Stimulated activated CD8-positive, alpha-beta memory T cell treated with anti-CD3 and anti-CD28 coated beads, Interleukin-7, amount 100 ng/mL, for 1 hour (primary cell): ENCODE data around the gene CNTN4.
"Not testable (repeated sequence)": the region's sequence is repeated elsewhere in the genome, so short reads cannot be mapped to it uniquely, and the experiment has no call there.

Experiments used
- DNase-seq, 2 donors: peaks; one replicate each; pipeline ENCODE4 v3.0.0-alpha.2; 2020; ENCODE audit warnings: low read depth in 2 of 2

CNTN4 gene

GRCh38 chr3:2908693-2909351 is 810.2 kb downstream of the CNTN4 start:
- DNase-seq, result no peak

DNA sequence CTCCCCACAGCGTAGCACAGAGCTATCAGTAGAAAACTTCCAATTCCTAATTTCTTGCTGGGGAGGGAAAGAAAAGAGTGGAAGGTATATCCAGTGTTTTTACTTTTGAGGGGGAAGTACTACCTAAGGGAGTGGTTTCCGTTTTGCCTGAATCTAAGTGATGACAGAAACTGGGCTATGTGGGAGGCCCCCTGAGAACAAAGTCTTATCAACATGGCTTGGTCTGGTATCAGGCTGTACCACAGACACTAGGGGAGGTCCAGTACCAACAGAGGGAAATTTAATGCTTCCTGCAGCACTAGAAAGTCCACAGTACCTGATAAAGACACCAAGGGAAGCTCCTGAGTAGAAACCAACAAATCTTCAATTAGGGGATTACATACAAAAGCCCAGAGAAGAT is 812.3 kb downstream of the CNTN4 start:
- no peak for DNase-seq

DNA sequence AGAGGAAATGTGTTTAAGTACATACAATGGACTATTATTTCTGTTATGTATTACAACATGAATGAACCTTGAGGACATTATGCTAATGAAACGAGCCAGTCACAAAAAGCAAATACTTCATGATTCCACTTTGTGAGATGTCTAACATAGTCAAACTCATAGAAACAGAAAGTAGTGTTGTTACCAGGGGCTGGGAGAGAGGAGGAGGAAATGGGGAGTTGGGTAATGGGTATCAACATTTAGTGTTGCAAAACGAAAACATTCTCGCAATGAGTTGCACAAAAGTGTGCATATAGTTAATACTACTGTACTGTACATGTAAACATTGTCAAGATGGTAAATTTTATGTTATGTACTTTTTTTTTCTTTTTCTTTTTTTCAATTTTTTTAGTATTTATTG is 817.2 kb downstream of the CNTN4 start:
- no peak for DNase-seq

DNA sequence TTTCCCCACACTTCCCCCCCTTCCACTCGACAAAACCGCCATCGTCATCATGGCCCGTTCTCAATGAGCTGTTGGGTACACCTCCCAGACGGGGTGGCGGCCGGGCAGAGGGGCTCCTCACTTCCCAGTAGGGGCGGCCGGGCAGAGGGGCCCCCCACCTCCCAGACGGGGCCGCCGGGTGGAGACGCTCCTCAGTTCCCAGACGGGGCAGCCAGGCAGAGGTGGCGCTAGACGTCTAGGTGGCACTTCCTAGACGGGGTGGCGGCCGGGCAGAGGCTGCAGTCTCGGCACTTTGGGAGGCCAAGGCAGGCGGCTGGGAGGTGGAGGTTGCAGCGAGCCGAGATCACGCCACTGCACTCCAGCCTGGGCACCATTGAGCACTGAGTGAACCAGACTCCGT is 818.0 kb downstream of the CNTN4 start:
- not testable (repeated sequence) for DNase-seq

DNA sequence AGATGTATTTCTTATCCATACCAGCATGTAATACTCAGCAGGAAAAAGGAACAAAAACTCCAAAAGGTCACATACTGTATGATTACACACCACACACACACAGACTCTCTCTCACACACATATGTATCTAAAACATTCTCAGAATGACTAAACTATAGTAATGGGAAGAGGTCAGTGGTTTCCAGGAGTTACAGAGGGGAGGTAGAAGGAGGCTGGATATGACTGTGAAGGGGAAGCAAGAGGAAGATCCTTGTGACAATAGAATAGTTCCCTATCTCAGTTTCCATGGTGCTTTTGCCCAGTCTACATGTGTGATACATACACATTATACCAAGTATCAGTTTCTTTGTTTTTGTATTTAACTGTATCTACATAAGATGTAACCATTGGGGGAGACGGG is 821.4 kb downstream of the CNTN4 start:
- no peak for DNase-seq

DNA sequence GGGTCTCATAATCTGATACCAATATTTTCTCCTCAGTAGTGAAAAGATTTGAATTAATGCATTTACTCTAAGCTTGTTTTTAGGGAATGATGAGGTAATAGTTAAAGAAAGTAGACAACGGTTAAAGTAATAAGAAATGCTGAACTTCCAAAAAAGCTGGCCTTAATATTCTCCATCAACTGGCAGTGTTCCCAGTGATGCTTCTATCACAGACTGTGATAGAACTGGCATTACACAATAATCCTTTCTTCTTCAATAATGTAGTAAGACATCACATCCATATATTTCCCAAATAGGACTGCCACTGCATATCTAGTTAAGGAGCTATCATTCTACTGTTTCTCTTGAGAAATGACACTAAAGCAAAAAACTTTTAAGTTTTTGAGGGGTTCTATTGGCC is 822.8 kb downstream of the CNTN4 start:
- no peak for DNase-seq

DNA sequence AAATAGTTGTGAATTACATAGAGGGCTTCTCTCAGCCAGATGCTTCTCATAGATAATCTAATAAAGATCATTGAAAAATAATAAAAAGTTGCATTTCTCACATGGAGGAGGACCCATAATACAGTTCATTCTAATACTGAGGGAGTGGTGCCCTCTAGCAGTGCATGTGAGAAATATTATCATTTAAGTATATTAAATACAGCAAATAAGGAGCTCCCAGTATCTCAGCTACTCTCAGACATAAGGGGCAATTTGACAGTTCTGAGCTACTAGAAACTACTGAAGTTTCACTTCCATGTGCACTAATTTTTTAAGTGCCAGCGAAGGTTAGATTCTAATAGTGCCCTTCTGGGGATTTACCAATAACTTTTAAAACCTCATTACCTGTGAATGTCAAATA is 823.2 kb downstream of the CNTN4 start:
- no peak for DNase-seq

DNA sequence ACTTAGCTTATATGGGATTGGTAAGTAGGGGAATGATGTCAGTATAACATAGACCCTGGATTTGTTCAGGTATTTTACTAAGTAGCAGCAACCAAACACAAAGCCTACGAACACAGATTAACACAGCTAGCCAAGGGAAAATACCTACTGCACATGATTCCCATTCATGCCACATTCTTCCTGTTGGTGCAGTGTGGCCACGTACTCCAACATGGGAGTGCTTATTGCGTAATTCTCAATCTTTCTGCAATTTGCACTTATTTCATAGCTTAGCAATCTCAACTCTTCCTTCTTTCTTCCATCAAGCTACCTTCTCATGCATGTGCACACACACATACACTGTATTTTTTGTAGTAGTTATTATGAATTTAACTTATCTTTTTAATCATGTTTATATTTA is 824.7 kb downstream of the CNTN4 start:
- DNase-seq, result no peak

- DNase-seq, result no peak
Observed at GRCh38 chr3:2927259-2927658, 828.6 kb downstream of the CNTN4 start.

DNA sequence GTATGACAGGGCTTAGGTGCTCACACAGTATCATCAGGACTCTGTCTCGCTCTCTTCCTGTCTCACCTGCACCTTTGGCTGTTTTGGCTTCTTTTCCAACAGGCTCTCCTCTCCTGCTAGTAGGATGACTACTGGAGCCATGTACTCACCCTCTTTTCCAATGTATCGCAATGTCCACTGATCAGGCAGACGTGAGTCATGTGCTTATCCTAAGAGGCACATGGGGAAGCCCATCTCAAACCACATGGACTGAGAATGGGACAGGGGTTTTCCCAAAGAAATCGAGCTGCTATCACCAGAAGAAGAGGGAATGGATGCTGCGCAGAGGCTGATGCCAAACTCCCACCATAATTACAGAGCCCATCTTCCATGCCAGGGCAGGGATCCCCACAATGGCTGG is 830.9 kb downstream of the CNTN4 start:
- DNase-seq, result no peak

DNA sequence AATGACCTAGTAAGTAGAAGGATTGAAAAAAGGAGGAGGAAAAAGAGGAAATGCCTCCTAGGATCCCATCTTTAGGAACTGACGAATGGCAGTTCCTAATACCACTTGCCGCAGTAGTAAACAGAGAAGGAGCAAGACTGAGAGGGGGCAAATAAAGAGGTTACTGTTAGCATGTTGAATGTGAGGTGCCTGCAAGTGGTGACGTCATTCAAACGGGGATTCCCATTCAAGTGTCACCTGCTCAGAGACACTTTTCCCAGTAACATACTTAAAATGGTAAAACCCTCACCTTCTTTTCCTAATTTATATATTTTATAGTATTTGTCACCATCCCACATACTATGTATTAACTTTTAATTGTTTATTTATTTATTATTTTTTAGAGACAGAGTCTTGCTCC is 832.6 kb downstream of the CNTN4 start:
- DNase-seq, result no peak

GRCh38 chr3:2934541-2934940 is 835.9 kb downstream of the CNTN4 start:
- no peak for DNase-seq

- no peak for DNase-seq
Observed at GRCh38 chr3:2937055-2937454, 838.4 kb downstream of the CNTN4 start.

DNA sequence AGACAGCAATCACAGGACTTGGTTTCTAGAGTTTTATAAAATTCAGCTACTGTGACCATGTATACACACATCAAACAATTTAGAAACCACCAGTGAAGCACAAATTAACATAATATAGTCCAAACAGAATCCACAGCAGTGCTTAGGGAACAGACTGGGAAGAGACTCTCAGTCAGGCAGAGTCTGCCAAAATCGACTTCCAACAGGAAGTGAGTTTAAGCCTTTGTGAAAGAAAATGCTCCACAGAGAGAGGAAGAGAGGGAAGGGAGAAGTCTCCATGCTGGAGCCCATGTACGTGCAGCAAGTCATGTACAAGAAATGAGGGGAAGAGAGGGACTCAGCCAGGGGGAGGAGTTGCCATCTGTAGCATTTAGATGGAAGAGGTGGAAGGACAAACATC is 838.9 kb downstream of the CNTN4 start:
- no peak for DNase-seq

- no peak for DNase-seq
Observed at GRCh38 chr3:2938711-2939110, 840.0 kb downstream of the CNTN4 start.

DNA sequence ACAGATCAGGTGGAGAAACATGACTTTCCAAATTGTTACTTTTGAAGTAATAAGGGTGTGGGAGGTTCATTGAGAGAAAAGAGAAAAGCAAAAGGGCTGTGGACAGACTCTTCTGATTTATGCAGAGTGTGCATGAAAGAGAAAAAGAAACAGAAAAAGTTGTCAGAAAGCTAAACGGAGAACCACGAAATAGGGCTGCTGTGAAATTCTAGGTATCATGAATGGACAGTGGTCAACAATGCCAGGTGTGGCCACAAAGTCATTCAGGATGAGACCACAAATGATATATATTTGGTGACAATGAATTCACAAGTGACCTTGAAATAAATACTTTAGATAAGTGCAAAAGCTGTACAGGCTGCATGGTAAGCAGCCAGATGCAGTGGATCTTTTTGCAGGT is 841.4 kb downstream of the CNTN4 start:
- DNase-seq, result no peak

- no peak for DNase-seq
Observed at GRCh38 chr3:2944628-2945027, 846.0 kb downstream of the CNTN4 start.

- no peak for DNase-seq
Observed at GRCh38 chr3:2945121-2945520, 846.5 kb downstream of the CNTN4 start.

DNA sequence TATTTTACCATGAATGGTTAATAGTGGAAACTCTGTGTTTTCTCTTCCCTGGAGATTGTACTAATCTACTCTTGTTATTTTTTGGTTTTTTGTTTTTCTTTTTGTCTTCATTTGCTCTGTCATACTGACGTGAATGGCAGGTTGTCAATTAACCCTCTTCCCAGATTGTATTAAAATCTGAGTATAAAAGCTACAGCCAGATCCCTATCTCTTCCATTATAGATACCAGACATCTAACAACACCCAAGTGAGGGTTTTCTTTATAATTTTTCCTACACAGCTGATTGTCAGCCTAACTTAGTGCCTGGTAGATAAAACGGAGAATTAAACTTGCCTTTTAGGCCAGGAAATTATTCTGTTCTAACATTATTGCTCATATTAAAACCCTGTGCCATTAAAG is 848.9 kb downstream of the CNTN4 start:
- no peak for DNase-seq

GRCh38 chr3:2948882-2949281 is 850.2 kb downstream of the CNTN4 start:
- no peak for DNase-seq

GRCh38 chr3:2950159-2950558 is 851.5 kb downstream of the CNTN4 start:
- DNase-seq, result no peak

GRCh38 chr3:2957115-2957514 is 858.4 kb downstream of the CNTN4 start:
- no peak for DNase-seq

DNA sequence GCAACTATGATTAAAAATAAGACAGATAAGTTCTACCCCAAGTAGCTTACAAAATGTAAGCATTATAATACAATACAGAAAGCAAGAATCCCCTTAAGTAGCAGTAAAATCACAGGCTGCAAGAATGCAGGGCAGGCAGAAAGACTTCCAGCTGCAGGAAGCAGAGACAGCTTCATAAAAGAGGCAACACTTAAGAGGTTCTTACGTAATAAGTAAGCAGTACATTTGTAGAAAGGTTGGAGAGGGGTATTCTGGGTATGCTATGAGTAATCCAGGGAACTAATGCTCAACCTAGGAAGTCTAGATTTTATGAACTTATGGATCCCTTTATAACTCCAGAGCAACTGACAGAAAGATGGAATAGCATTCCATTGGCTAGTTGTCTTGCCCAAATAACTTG is 859.9 kb downstream of the CNTN4 start:
- no peak for DNase-seq

- no peak for DNase-seq
Observed at GRCh38 chr3:2961576-2961975, 862.9 kb downstream of the CNTN4 start.
